HG03196 (cell line): ENCODE data around the gene BMX.

Source experiments
- ATAC-seq: cut with Tn5 transposase; IDR thresholded peaks from one replicate; pipeline ENCODE4 v1.9.1; 2021; ENCODE audit not compliant: unreplicated experiment

BMX gene

DNA sequence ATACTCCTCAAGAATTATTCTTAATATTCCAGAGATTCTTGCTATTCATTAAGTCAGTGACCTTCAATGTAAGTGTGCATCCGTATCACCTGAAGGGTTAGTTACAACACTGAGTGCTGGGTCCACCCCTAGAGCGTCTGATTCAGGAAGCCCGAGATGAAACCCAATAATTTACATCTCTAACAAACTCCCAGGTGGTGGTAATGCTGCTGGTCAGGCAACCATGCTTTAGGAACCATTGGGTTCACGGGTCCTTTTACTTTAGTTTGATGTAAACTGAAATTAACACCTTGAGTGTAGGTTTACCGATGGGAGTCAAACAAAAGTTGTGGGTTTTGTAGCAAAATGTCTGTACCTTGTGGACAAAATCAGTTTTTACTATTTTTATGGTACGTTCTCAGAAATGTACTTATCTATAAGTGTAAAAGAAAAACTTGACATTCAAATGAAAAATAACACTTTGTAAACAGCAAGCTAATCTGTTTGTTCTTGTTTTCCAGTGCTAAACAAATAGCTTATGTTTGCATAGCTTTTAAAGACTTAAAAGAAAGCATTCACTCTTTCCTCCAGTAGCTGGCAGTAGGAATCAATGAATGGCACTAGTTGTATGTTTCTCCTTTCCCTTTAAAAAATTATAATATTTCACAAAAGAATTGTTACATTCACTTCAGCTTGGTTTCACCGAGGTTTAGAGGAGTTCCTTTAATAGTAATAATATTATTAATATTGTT lies 67.4 kb downstream of the BMX start:
- ATAC-seq: no peak

DNA sequence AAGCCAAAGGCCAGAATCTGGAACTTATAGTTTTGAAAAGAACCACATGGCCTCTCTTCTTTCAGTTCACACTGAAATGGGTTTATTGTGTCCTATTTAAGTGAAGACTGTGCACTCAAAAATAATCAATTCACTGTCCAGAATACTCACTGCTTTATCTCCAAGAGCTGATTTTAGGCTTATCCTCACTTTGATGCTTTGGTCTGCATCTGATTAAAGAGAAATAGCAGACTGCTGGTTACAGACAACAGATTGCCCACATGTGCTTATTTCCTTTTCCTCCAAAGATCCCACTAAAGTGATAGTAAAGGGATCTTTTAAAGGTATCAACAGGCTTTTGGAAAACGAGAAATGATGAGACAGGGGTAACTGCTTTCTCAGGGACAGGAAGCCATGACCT lies 69.5 kb downstream of the BMX start:
- no peak for ATAC-seq

DNA sequence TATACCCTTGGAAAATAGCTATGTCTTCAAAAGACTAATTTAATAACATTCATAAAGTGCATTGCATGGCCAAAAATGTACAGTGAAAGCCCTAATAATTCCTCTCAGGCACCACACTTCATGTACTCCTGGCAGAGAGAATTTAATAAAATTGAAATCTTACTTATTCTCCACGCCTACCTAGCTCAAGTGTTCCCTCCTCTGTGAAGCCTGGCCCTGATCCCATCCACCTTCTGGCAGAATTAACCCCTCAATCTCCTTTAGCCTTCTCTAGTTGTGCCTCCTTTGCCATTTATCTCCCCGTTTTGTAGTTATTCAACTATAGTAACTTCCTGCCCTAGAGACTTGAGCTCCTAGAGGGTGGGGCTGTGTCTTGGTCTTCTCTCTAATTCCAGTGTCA lies 73.4 kb downstream of the BMX start:
- no peak for ATAC-seq

DNA sequence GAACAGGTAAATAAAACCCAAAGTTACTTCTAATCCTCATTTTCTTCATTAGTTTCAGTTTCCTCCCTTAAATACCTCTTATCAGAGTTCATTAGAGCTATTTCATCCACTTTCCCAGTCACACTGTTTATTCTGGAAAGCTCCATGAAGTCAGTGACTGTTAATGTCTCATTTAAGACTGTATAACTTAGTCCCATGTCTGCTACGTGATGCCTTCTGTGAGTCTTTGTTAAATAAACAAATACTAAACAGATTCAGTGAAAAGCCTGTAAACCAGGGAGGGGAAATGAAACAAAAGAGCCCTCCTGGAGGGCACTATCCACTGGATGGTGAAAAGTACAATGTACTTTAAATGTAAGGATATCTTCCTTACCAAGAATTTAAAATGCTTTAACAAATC lies 75.4 kb downstream of the BMX start:
- ATAC-seq: no peak

DNA sequence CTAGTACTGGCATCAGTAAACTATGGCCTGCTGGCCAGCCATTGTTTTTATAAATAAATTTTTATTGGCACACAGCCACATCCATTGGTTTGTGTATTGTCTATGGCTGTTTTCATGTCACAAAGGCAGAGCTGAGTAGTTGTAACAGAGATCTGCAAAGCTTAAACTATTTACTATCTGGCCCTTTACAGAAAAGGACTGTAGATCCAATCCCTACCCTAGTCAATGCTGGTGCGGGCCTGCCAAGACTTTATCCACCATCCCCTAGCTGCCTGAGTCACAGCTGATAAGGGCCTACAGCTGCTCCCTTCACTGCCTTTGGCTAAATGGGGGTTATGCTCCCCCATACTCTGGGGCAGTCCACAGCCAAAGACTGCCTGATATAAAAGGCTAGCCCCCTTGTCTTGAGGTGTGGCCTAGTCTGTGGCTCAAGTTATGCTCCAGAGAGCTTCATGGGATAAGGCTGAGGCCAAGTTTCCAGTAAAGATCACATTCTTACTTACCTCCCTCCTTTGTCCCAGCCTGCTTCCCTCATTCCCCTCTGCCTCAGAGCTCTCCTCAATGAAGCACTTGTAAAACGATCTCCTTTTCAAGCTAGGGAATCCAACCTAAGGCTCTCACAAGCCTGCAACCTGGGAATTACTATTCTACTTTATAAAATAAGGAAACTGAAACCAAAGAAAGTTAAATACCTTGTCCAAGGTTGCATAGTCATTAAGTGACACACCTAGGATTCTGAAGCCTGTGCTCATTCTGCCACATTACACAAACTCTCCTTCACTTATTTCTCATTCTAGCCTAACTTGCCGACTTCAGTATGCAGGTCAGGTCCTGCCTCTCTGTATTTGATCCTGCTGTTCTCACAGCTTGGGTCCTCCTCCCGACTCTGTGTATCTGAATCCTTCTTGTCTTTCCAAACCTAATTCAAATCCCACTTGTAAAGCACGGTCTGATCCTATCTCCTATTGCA lies 79.5 kb downstream of the BMX start:
- ATAC-seq: no peak

DNA sequence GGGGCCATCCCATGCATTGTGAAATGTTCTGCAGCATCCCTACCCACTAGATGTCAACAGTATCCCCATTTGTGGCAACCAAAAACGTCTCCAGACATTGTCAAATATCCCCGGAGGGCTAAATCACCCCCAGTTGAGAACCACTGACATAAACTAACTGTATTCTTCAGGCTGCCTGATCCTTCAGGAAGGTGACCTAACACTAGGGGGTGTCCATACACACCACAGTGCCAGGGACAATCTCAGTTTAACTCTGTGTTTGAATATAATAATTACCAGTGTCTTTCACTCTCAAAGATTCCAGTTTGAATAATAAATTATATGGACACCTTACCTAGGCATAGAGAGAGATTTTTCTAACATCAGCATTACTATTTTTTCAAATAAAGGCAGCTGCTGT lies 93.8 kb downstream of the BMX start:
- no peak for ATAC-seq

DNA sequence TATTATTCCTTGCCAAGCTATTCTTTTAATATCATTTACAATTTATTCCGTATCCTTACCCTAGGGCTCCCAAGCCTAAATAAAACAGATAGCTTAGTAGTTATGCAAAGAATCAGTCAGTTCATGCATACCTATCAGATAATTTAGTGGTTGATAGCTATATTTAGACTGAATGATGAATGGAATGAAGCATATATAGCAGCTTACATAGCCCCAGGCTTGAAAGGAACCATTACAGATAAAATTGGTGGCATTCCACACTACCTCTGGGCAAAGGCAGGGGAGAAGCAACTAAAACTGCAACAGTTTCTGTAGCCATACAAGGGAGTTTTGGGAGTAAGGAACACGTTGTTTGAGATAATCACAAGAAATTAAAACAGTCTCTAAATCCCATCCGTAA lies 97.4 kb downstream of the BMX start:
- no peak for ATAC-seq

DNA sequence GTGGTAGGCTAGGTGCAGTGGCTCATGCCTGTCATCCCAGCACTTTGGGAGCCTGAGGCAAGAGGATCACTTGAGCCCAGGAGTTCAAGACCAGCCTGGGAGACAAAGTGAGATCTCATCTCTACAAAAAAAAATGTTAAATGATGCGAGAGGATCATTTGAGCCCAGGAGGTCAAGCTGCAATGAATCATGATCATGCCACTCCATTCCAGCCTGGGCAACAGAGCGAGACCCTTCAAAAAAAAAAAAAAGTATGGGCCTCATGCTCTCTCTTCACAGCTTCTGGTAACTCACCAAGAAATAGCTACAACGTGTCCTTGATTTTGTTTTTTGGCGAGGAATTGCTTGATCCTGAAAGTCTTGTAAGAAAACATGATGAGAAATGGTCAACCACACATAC lies 98.9 kb downstream of the BMX start:
- no peak for ATAC-seq

DNA sequence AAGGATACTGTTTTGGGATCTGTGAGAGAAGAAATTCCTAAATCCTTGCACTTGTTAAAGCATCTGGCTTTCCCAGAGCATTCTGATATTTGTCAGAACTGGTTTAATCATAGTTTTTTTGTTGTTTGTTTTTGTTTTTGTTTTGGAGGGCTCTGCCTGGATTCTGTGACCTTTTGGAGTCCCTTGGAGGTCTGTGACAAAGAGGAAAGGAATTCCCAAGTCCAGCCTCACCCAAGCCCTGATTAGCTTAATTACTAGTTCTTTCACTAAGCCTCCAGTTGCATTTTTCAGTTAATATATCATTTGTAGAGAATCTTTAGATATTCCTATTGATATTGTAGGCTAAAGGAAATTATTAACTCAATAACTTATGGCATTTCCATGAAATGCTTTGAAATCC lies 99.4 kb downstream of the BMX start:
- ATAC-seq: no peak

DNA sequence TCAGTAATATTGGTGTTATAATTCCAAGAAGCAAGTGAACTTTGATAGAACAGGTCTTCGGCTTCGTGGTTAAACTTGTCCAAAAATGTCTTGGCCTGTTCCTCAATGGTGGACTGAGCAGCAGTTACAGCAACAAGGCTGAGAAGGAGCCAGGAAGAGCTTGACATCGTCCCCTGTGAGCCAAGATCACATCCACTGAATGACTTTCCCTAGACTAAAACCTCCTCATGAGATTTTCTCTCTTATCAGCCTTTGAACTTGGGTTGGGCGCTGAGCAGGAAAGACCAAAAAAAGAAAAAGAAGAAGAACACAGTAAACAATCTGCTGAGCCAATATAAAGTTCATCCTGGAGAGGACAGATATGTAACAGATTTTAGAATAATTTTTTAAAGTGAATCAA lies 100.1 kb downstream of the BMX start, which contains the start of gene ACE2:
ACE2 (minus strand) TSS at position 216 of the 400 bp plus-strand sequence; CDS start at position 167, 49 bp downstream.
- ATAC-seq: no peak

DNA sequence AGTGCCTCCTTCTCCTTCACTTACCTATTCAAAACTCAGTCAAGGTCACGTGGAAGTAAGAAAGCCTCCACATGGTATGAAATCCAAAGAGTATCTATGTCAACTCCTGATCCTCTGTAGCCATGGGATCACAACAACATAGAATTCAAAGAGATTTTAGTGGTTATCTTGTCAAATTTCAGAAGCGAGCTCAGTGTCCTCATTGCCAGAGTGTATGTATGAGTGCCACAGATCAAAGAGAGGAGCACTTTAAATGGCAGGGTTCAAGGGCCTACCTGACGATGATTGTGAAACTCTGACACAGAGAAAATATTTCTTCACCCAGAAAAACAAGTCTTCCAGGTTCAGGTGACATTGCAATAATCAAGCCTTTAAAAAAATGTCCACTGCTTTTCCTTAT lies 101.3 kb downstream of the BMX start:
- ATAC-seq: no peak

DNA sequence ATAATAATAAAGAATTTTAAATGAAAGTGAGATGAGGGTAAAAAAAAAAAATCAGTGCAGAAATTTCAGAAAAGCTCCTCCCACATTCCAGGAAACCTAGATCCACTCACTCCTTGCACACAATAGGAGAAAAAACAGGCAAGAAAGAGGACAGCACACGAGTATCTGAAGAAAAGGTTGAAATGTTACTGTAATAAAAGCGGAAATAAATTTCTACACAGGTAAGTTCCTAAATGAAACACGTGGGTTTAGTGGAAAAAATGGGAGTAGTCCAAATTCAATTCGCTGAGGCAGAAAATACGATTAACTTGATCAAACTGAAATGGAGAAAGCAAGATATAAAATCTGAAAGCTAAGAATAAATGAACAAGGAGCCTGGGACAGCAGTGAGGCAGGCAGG lies 102.2 kb downstream of the BMX start:
- no peak for ATAC-seq

DNA sequence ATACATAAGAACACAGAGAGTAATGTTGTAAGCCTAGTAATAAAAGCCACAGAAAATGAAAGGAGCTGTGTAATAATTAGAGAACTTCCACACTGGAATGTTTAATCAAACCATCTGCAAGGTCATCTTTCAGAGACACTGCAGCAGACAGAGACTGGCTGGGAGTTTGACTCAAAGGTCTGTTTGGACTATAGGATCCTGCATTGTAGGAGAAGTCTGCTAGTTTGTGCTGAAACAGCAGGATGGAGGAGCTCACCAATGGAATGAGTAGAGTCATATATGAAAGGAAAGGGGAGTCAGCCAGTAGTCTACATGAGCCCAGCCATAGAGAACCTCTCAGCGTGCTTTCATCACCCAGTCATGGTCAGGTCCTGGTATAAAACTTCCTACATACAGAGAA lies 104.6 kb downstream of the BMX start:
- no peak for ATAC-seq
